H7 (cell line): ENCODE results near the gene SIK3. TPM values are rescaled to one million over a fixed set of nuclear protein-coding genes. Genes with fewer than 3 reads are reported as not detected.

Experiments used
- DNase-seq: peaks from one replicate; pipeline ENCODE4 v3.0.0; 2012
- H3K27me3 ChIP-seq: 2 replicates; pipeline ENCODE4 v1.6.0; 2011; ENCODE audit warnings: mild to moderate bottlenecking, low read length; ENCODE audit not compliant: control insufficient read depth, insufficient read depth
- H3K36me3 ChIP-seq: replicated peaks from 2 replicates; pipeline ENCODE4 v1.5.1; 2011; ENCODE audit warnings: low read length; ENCODE audit not compliant: control insufficient read depth, insufficient read depth
- H3K4me3 ChIP-seq: 2 replicates; pipeline ENCODE4 v1.5.1; 2011; ENCODE audit warnings: low read depth, mild to moderate bottlenecking, control low read depth, low read length, moderate library complexity; ENCODE audit not compliant: insufficient read depth
- total RNA-seq: library from RNA; depleted of rRNA; stranded (reverse); fragments of >200 nt; shearing (Covaris generic); gene quantifications from 2 replicates; pipeline ENCODE4 v1.2.3, GENCODE V29; 2014

Gene SIK3
- total RNA-seq, 1 experiment from 2014 or later, result 14.4 TPM

- no peak for DNase-seq
- H3K36me3 ChIP-seq, result no peaks in the 10 kb centered on the region
- no peaks in the 10 kb centered on the region for H3K27me3 ChIP-seq
Observed at GRCh38 chr11:116928102-116928777, 170.0 kb downstream of the SIK3 start.

GRCh38 chr11:116927163-116927974 lies 170.9 kb downstream of the SIK3 start:
- Histone ChIP-seq H3K4me3 (no peak overlapping the region), H3K27me3 (no peaks in the 10 kb centered on the region), H3K36me3 (no peaks in the 10 kb centered on the region)
- DNase-seq, result no peak

More at GRCh38 chr11:116928102-116928777, 170.0 kb downstream of the SIK3 start:
- H3K4me3 ChIP-seq, result no peak overlapping the region

- no peaks in the 10 kb centered on the region for H3K36me3 ChIP-seq
Observed at GRCh38 chr11:116925050-116925449, 173.2 kb downstream of the SIK3 start.

DNA sequence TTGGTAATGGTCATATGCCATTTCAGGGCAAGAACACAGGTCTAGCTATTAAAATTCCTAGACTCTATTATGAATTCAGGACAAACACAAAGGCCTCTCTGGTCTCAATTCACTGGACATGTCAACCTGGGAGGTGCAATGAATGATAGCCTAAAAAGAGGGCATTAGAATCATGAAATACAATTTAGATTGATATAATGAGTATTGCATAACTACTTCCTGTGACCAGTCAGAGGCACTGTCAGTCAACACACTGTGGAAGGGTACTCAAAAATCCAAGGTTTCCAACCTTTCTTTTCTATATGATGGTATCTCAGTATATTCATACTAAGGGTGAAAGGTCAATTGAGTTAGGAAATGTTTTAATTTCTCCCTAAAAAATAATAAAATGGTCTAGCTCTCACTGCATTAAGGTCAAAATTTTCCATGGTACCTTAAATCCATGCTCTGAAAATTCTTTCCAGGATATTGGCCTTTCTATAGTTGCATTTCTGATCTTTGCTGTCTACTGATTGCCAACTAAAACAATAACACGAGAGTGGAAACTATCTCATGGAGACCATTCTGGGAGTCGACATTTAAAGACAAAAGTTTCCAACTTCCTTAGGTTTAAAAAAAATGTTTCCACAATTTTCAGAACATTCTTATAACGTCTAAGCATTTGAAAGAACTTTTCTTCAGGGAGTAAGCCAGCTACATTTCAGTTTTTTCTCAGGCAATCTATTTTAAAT lies 179.1 kb downstream of the SIK3 start:
- Histone ChIP-seq H3K27me3 (no peaks in the 10 kb centered on the region), H3K36me3 (no peaks in the 10 kb centered on the region), H3K4me3 (no peak overlapping the region)
- no peak for DNase-seq

More at GRCh38 chr11:116925050-116925449, 173.2 kb downstream of the SIK3 start:
- H3K4me3 ChIP-seq, result no peak overlapping the region
- H3K27me3 ChIP-seq, result no peaks in the 10 kb centered on the region
- no peak for DNase-seq

DNA sequence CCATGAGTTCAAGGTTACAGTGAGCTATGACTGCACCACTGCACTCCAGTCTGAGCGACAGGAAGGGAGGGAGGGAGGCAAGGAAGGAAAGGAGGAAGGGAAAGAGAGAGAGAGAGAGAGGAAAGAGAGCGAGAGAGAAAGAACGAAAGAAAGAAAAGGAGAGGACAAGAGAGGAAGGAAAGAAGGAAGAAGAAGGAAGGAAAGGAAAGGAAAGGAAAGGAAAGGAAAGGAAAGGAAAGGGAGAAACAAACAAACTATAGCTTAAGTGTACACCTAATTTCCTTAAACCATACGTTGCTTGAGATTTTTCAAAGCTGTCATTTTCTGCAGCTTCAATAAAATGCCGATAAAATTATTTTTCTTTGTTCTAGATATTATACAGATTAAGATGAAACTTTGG lies 180.6 kb downstream of the SIK3 start:
- no peaks in the 10 kb centered on the region for H3K36me3 ChIP-seq
- no peaks in the 10 kb centered on the region for H3K27me3 ChIP-seq
- H3K4me3 ChIP-seq, result no peak overlapping the region
- no peak for DNase-seq

DNA sequence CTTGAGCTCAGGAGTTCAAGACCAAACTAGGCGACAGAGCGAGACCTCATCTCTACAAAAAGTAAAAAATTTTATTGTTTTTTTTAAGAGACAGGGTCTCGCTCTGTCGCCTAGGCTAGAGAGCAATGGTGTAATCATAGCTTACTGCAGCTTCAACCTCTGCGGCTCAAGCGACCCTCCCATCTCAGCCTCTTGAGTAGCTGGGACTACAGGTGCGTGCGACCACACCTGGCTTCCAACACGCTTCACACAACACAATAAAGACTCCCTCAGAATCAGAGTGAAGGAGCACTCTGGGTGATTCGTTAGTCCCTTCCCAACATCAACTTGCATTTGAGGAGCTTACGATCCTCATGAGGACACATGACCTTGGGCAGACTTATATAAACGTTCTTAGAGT lies 181.3 kb downstream of the SIK3 start:
- H3K4me3 ChIP-seq, result no peak overlapping the region
- no peaks in the 10 kb centered on the region for H3K27me3 ChIP-seq
- no peak for DNase-seq
- H3K36me3 ChIP-seq, result no peaks in the 10 kb centered on the region

DNA sequence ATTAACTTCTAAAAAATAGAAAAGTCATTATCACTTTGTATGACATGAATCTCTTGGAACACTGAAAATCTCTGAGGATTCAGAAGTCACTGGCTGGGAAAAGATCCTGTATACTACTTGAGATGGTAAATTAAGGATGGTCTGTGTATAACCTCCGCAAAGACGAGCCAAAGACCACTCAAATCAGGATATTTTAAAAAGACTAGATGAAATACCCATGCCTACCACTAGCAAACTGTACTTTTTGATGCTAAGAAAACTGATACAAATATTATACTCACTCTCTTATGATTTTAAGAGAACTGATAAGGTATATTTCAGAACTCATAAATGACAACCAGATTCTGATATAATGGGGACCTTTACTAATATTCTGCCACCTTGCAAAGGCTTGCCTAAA lies 182.2 kb downstream of the SIK3 start:
- no peaks in the 10 kb centered on the region for H3K36me3 ChIP-seq
- DNase-seq, result no peak
- no peak overlapping the region for H3K4me3 ChIP-seq
- H3K27me3 ChIP-seq, result no peaks in the 10 kb centered on the region

DNA sequence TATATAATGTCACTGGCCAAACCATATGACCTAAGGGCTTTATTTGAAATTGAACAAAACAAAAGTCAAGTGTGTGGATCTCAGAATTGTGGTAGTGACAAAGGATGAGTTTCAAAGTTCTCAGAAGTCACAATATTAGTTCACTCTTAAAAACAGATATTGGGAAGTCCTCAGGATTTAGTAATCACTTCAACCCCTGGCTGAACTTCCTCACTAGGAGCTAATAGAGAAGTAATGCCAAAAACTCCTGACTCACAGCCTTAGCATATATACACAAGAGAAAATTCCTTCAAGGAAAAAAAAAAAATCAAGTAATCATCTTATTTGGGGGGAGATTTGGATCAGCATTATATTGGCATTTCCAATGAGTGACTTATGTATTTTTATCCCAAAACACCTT lies 185.2 kb downstream of the SIK3 start:
- Histone ChIP-seq H3K27me3 (no peaks in the 10 kb centered on the region), H3K36me3 (no peaks in the 10 kb centered on the region), H3K4me3 (no peak overlapping the region)
- DNase-seq, result no peak

DNA sequence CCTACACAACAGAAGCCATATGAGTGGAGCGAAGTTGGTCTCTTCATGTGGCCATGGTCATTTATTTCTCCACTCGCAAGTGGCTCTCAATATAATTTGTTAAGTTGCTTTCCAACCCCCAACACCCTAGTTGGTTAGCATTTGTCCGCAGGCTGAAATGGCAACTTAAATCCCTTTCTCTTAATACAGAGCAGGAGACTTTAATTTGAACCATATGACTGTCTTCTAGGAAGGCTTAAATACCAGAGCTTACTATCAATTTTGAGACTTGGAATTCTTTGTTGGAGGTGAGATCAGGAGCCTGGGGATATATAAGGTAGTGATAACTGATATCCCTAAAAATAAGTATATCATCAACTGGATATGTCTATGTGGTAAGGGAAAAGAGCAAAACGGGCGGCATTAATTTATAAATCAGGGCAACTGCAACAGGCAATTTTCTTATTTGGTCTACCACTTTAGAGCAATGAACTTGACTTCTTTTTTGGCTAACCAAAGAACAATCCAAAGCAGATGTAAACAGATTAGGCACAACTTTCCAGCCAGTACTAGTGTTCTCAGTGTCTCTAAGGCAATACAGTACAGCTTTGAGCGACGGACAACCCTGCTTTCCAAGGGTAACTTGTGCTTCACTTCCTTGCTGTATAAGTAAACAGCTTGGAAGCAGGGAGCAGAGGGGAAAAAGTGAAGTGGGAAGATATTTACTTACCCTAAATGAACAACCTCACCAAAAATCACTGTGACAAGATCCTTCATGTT lies 186.1 kb downstream of the SIK3 start:
- no peak for DNase-seq
- Histone ChIP-seq H3K36me3 (no peaks in the 10 kb centered on the region), H3K27me3 (no peaks in the 10 kb centered on the region), H3K4me3 (no peak overlapping the region)

- no peak for DNase-seq
- Histone ChIP-seq H3K36me3 (no peaks in the 10 kb centered on the region), H3K4me3 (no peak overlapping the region), H3K27me3 (no peaks in the 10 kb centered on the region)
Observed at GRCh38 chr11:116910847-116911246, 187.4 kb downstream of the SIK3 start.

DNA sequence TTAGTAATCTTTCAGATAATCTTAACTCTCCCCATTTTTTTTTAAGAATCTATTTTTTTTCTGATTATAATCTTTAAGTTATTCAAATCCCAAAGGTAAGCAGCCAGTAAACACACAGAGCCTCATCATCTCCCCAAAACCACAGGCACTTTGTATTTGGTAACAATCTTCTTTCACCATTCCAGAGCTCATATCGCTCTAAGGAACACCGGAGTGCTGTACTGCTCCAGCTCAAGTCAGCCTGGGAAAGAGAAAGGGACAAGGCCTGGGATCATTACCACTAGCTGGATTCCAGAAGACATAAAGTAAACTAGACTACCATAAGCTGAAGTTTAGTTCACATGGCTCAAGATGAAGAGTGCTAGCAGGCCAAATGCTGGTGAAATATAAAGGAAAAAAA lies 187.8 kb downstream of the SIK3 start:
- DNase-seq, result no peak
- no peak overlapping the region for H3K4me3 ChIP-seq
- H3K36me3 ChIP-seq, result no peaks in the 10 kb centered on the region
- H3K27me3 ChIP-seq, result no peaks in the 10 kb centered on the region

DNA sequence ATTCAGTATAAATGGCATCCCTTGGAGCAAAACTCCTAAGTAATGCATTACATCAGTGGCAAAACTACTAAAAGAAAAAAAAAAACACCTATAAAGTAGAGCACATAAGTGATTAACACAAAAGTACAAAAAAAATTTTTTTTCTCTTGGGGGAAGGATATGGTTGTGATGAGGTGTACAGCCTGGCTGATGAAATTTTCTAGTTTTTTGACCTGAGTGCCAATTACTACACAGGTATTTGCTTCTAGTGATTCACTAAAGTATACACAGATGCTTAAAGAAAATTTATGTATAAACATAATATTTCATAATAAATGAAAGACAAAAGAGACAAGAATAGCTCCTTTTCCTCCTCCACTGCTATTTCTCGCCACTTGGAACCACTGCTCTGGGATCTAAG lies 189.0 kb downstream of the SIK3 start:
- H3K4me3 ChIP-seq, result no peak overlapping the region
- no peaks in the 10 kb centered on the region for H3K36me3 ChIP-seq
- no peaks in the 10 kb centered on the region for H3K27me3 ChIP-seq
- DNase-seq, result no peak

DNA sequence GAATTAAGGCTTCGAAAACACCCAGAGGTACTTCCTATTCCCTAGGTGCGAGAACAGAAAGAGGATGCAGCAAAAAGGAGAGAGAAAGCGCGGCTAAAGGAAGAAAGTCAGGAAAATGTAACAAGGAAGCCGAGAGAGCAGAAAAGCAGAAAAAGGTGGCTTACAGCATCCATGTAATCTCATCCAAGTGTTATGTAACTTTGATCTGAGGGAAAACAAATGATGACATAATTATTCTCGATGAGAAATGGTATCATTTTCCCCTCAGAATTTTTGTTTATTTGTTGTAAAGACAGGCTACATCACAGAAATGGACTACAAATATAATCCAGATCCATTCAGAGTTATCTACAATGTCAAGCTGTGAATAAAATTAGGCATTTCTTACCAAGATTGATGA lies 191.7 kb downstream of the SIK3 start:
- Histone ChIP-seq H3K4me3 (no peak overlapping the region), H3K27me3 (no peaks in the 10 kb centered on the region), H3K36me3 (no peaks in the 10 kb centered on the region)
- DNase-seq, result no peak

GRCh38 chr11:116903090-116903489 lies 195.1 kb downstream of the SIK3 start:
- DNase-seq, result no peak
- no peaks in the 10 kb centered on the region for H3K27me3 ChIP-seq

More at GRCh38 chr11:116903090-116903489, 195.1 kb downstream of the SIK3 start:
- Histone ChIP-seq H3K4me3 (no peak overlapping the region), H3K36me3 (no peaks in the 10 kb centered on the region)
